ENCODE results near the gene TEX26. TPM values are rescaled to one million over a fixed set of nuclear protein-coding genes. Genes with fewer than 3 reads are reported as not detected.

Gene TEX26
- total RNA-seq, 2 experiments from 2014 or later = not detected

DNA sequence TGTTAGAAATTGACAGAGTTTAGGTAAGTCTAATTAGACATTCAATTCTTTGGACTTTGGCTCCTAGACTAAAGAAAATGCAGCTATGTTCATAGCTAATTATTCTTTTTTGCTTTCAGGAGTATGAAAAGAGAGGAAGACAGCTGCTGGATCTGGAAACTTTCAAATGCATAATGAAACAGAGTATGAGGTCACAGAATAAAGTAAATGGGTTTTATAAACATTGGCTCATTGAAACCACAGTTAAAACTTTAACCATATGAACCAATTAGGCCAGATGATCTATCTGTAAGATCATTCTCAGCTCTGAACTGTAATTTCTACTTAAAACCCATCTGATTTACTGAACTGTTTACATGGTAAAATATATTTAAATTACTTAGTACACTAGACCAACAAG is 82.7 kb downstream of the TEX26 start:
- no peak for DNase-seq (ENCODE audit: low spot score)
- H3K9me3 ChIP-seq (ENCODE audit: low read length) = no peaks in the 10 kb centered on the region
- no peak overlapping the region for H3K27ac ChIP-seq (ENCODE audit: low read depth, low read length, poor library complexity, severe bottlenecking)
- no TSS peak for BruUV-seq (replicated peaks)
- no peaks in the 10 kb centered on the region for H4K20me1 ChIP-seq (ENCODE audit: insufficient read depth, low read length)
- ChIA-PET POLR2A (interaction anchor here (0.7 to 1.0 kb wide), 3 partner anchors 18 to 489 kb away, joined by 3 to 5 read pairs (median 3); no protein-coding TSS in a partner anchor), CTCF (ENCODE audit: unreplicated experiment) (no interaction called here)
- H3K9me2 ChIP-seq (ENCODE audit: insufficient read depth, low read length) = no peaks in the 10 kb centered on the region
- no peak overlapping the region for H3K4me2 ChIP-seq (ENCODE audit: low read length)
- no peaks in the 10 kb centered on the region for H3K36me3 ChIP-seq (ENCODE audit: insufficient read depth, low read length)
- no peak overlapping the region for H3K4me3 ChIP-seq (ENCODE audit: low read depth, low read length, poor library complexity, severe bottlenecking)
- H3K4me1 ChIP-seq (ENCODE audit: insufficient read depth, low read length, poor library complexity, severe bottlenecking) = peaks cover 7% of the 10 kb centered on the region
- no peaks in the 10 kb centered on the region for H3K79me2 ChIP-seq (ENCODE audit: insufficient read depth, low read depth, low read length)
- no peak for TF ChIP-seq EZH2phosphoT487 (IDR thresholded peaks at IDR 0.05; ENCODE audit: borderline replicate concordance, low read depth, low read length)
- TF ChIP-seq CTCF (conservative IDR thresholded peaks at IDR 0.05; ENCODE audit: low read length) = no peak
- H2AFZ ChIP-seq (ENCODE audit: low read length) = no peak overlapping the region
- intact Hi-C loops (cut with micrococcal nuclease; ENCODE audit: unreplicated experiment) = no loop called here

DNA sequence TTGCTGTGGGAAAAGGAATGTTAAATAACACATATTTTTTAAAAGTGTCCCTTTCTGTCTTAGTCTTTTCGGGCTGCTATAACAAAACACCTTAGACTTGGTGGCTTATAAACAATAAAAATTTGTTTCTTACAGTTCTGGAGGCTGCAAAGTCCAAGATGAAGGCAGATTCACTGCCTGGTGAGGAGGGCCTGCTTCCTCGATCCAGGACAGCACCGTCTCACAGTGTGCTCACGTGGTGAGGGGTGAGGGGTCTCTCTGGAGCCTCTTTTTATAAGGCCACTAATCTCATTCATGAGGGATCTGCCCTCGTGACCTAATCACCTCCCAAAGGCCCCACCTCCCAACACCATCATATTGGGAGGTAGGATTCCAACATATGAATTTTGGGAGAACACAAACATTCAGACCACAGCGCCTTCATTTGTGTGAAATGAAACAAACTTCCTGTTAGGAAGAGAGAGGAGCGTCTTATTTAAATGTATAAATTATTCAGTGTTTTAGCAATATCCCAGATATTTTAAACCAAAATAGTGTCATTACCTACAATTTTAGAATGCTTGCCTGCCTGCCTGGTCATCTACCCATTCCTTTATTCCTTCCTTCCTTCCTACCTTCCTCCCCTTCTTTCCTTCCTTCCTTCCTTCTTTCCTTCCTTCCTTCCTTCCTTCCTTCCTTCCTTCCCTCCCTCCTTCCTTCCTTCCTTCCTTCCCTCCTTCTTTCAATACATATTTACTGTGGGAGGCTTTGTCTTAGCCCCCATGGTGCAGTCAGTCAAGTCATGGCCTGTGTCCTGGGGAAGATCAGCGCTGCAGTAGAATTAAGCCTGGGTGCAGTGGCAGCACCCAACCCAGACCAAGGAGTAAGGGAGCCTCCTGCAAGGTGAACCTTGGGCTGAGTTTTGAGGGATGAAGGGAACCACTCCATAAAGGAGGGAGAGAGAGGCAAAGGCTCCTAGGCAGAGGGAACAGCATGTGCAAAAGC is 84.2 kb downstream of the TEX26 start:
- no TSS peak for BruUV-seq (replicated peaks)
- H3K79me2 ChIP-seq (ENCODE audit: insufficient read depth, low read depth, low read length) = no peaks in the 10 kb centered on the region
- no peak for DNase-seq (ENCODE audit: low spot score)
- peaks cover 1% of the 10 kb centered on the region for H3K4me1 ChIP-seq (ENCODE audit: insufficient read depth, low read length, poor library complexity, severe bottlenecking)
- no peak overlapping the region for H3K27ac ChIP-seq (ENCODE audit: low read depth, low read length, poor library complexity, severe bottlenecking)
- H3K36me3 ChIP-seq (ENCODE audit: insufficient read depth, low read length) = no peaks in the 10 kb centered on the region
- no peaks in the 10 kb centered on the region for H3K9me2 ChIP-seq (ENCODE audit: insufficient read depth, low read length)
- CTCF ChIA-PET (ENCODE audit: unreplicated experiment) = no interaction called here
- H3K9me3 ChIP-seq (ENCODE audit: low read length) = no peaks in the 10 kb centered on the region
- no peak overlapping the region for H3K4me2 ChIP-seq (ENCODE audit: low read length)
- no peak overlapping the region for H2AFZ ChIP-seq (ENCODE audit: low read length)
- H3K4me3 ChIP-seq (ENCODE audit: low read depth, low read length, poor library complexity, severe bottlenecking) = no peak overlapping the region
- intact Hi-C loops (cut with micrococcal nuclease; ENCODE audit: unreplicated experiment) = no loop called here
- POLR2A ChIA-PET = interaction anchor here (0.8 to 0.9 kb wide), 2 partner anchors 133 to 487 kb away, joined by 3 to 4 read pairs; no protein-coding TSS in a partner anchor
- TF ChIP-seq CTCF (conservative IDR thresholded peaks at IDR 0.05; ENCODE audit: low read length) = no peak
- no peak for TF ChIP-seq EZH2phosphoT487 (IDR thresholded peaks at IDR 0.05; ENCODE audit: borderline replicate concordance, low read depth, low read length)
- H4K20me1 ChIP-seq (ENCODE audit: insufficient read depth, low read length) = no peaks in the 10 kb centered on the region

GRCh38 chr13:31018511-31018910 is 86.1 kb downstream of the TEX26 start:
- H4K20me1 ChIP-seq (ENCODE audit: insufficient read depth, low read length) = no peaks in the 10 kb centered on the region
- H2AFZ ChIP-seq (ENCODE audit: low read length) = no peak overlapping the region
- ChIA-PET POLR2A (no interaction called here), CTCF (ENCODE audit: unreplicated experiment) (interaction anchor here (0.6 kb wide), 2 partner anchors 55 to 500 kb away, joined by 3 read pairs; no protein-coding TSS in a partner anchor)
- H3K79me2 ChIP-seq (ENCODE audit: insufficient read depth, low read depth, low read length) = no peaks in the 10 kb centered on the region
- no peak for DNase-seq (ENCODE audit: low spot score)
- H3K4me2 ChIP-seq (ENCODE audit: low read length) = no peak overlapping the region
- no TSS peak for BruUV-seq (replicated peaks)
- H3K36me3 ChIP-seq (ENCODE audit: insufficient read depth, low read length) = no peaks in the 10 kb centered on the region
- intact Hi-C loops (cut with micrococcal nuclease; ENCODE audit: unreplicated experiment) = no loop called here
- no peak overlapping the region for H3K4me3 ChIP-seq (ENCODE audit: low read depth, low read length, poor library complexity, severe bottlenecking)
- H3K9me3 ChIP-seq (ENCODE audit: low read length) = no peaks in the 10 kb centered on the region
- H3K27ac ChIP-seq (ENCODE audit: low read depth, low read length, poor library complexity, severe bottlenecking) = no peak overlapping the region
- TF ChIP-seq EZH2phosphoT487 (IDR thresholded peaks at IDR 0.05; ENCODE audit: borderline replicate concordance, low read depth, low read length) = no peak
- no peak for TF ChIP-seq CTCF (conservative IDR thresholded peaks at IDR 0.05; ENCODE audit: low read length)
- no peaks in the 10 kb centered on the region for H3K4me1 ChIP-seq (ENCODE audit: insufficient read depth, low read length, poor library complexity, severe bottlenecking)
- no peaks in the 10 kb centered on the region for H3K9me2 ChIP-seq (ENCODE audit: insufficient read depth, low read length)

All from OCI-LY7 (cell line).